Fibroblast of skin of scalp (primary cell): ENCODE data around the gene SMAD7.

ENCODE experiments used
- DNase-seq: peaks from one replicate; pipeline ENCODE4 v3.0.0-alpha.2; 2013

The SMAD7 gene

GRCh38 chr18:48893608-48894600 is 56.9 kb downstream of the SMAD7 start:
- DNase-seq = no peak

GRCh38 chr18:48893061-48893607 is 57.6 kb downstream of the SMAD7 start:
- DNase-seq = no peak

- no peak for DNase-seq
Measured at GRCh38 chr18:48892146-48892855, 58.5 kb downstream of the SMAD7 start.

- DNase-seq = no peak
Measured at GRCh38 chr18:48891721-48892120, 59.0 kb downstream of the SMAD7 start.

- no peak for DNase-seq
Measured at GRCh38 chr18:48889981-48890762, 60.6 kb downstream of the SMAD7 start.

GRCh38 chr18:48889115-48889941 is 61.4 kb downstream of the SMAD7 start:
- DNase-seq = peak; percentile 30

GRCh38 chr18:48888773-48889080 is 62.0 kb downstream of the SMAD7 start:
- no peak for DNase-seq

GRCh38 chr18:48887905-48888772 is 62.6 kb downstream of the SMAD7 start:
- DNase-seq = no peak

GRCh38 chr18:48887294-48887904 is 63.4 kb downstream of the SMAD7 start:
- no peak for DNase-seq

- no peak for DNase-seq
Measured at GRCh38 chr18:48886520-48887293, 64.1 kb downstream of the SMAD7 start.

GRCh38 chr18:48885924-48886400 is 64.8 kb downstream of the SMAD7 start:
- DNase-seq = no peak

- peak; percentile 34 for DNase-seq
Measured at GRCh38 chr18:48885266-48885923, 65.4 kb downstream of the SMAD7 start.

- no peak for DNase-seq
Measured at GRCh38 chr18:48884771-48885170, 66.0 kb downstream of the SMAD7 start.

GRCh38 chr18:48884306-48884705 is 66.5 kb downstream of the SMAD7 start:
- DNase-seq = no peak

- no peak for DNase-seq
Measured at GRCh38 chr18:48882379-48882778, 68.4 kb downstream of the SMAD7 start.

- no peak for DNase-seq
Measured at GRCh38 chr18:48880931-48881330, 69.8 kb downstream of the SMAD7 start.

GRCh38 chr18:48879008-48879431 is 71.7 kb downstream of the SMAD7 start:
- no peak for DNase-seq

GRCh38 chr18:48878471-48878870 is 72.3 kb downstream of the SMAD7 start:
- no peak for DNase-seq

- peak; percentile 46 for DNase-seq
Measured at GRCh38 chr18:48877941-48878340, 72.8 kb downstream of the SMAD7 start.
